Measurements from ENCODE around the gene EPS15.

DNA sequence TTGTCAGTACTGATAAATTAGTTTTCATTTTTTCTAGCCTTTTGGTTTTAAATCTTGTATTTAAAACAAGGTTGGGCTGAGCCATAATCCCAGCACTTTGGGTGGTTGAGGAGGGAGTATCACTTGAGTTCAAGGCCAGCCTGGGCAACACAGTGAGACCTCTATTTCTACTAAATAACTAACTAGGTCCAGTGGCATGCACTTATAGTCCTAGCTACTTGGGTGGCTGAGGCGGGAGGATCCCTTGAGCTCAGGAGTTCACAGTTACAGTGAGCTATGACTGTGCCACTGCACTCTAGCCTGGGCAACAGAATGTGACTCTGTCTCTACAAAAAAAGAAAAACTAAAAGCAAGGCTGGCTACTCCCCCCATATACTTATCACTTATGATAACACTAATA, 167.2 kb downstream of the EPS15 start:
- TF ChIP-seq, protein P1, sequence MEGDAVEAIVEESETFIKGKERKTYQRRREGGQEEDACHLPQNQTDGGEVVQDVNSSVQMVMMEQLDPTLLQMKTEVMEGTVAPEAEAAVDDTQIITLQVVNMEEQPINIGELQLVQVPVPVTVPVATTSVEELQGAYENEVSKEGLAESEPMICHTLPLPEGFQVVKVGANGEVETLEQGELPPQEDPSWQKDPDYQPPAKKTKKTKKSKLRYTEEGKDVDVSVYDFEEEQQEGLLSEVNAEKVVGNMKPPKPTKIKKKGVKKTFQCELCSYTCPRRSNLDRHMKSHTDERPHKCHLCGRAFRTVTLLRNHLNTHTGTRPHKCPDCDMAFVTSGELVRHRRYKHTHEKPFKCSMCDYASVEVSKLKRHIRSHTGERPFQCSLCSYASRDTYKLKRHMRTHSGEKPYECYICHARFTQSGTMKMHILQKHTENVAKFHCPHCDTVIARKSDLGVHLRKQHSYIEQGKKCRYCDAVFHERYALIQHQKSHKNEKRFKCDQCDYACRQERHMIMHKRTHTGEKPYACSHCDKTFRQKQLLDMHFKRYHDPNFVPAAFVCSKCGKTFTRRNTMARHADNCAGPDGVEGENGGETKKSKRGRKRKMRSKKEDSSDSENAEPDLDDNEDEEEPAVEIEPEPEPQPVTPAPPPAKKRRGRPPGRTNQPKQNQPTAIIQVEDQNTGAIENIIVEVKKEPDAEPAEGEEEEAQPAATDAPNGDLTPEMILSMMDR (IDR thresholded peaks at IDR 0.05): no peak
- TF ChIP-seq POLR2A (IDR thresholded peaks at IDR 0.05) (no peak), EP300 (IDR thresholded peaks at IDR 0.05) (no peak)

Data from ovary (tissue), 3 donors.